Suprapubic skin (tissue), 4 donors: ENCODE data around the gene ACSL6.

Experiments used
- EP300 ChIP-seq: sonication (generic); formaldehyde crosslinking; IDR thresholded peaks from one replicate; pipeline ENCODE4 v1.6.1; 2017; ENCODE audit warnings: antibody characterized with exemption
- POLR2A ChIP-seq, 2 donors: fragments of 450-650 bp; IDR thresholded peaks; one replicate each; pipeline ENCODE4 v1.6.1; 2017; ENCODE audit warnings: antibody characterized with exemption in 2 of 2, mild to moderate bottlenecking in 2 of 2, moderate library complexity in 2 of 2
- POLR2AphosphoS5 ChIP-seq, 3 donors: sonication (generic); formaldehyde crosslinking; IDR thresholded peaks; one replicate each; pipeline ENCODE4 v1.6.1; 2017; ENCODE audit warnings: antibody characterized with exemption in 3 of 3
- TF ChIP-seq, protein P1 (sequence below), 2 donors: fragments of 200-600 bp in 1 of 2; fragments of 450-650 bp in 1 of 2; sonication (generic) in 1 of 2; IDR thresholded peaks; one replicate each; pipeline ENCODE4 v1.5.1; 2016 to 2019; ENCODE audit warnings: antibody characterized with exemption in 2 of 2, mild to moderate bottlenecking in 1 of 2, moderate library complexity in 1 of 2

- TF ChIP-seq EP300 (no peak), POLR2AphosphoS5 (IDR thresholded peaks at IDR 0.05) (no peak), POLR2A (IDR thresholded peaks at IDR 0.05) (no peak)
- TF ChIP-seq, protein P1, sequence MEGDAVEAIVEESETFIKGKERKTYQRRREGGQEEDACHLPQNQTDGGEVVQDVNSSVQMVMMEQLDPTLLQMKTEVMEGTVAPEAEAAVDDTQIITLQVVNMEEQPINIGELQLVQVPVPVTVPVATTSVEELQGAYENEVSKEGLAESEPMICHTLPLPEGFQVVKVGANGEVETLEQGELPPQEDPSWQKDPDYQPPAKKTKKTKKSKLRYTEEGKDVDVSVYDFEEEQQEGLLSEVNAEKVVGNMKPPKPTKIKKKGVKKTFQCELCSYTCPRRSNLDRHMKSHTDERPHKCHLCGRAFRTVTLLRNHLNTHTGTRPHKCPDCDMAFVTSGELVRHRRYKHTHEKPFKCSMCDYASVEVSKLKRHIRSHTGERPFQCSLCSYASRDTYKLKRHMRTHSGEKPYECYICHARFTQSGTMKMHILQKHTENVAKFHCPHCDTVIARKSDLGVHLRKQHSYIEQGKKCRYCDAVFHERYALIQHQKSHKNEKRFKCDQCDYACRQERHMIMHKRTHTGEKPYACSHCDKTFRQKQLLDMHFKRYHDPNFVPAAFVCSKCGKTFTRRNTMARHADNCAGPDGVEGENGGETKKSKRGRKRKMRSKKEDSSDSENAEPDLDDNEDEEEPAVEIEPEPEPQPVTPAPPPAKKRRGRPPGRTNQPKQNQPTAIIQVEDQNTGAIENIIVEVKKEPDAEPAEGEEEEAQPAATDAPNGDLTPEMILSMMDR (IDR thresholded peaks at IDR 0.05): no peak
These were observed 69.4 kb downstream of the ACSL6 start for GRCh38 chr5:131942016-131942415.
